ENCODE measurements around the gene SNRNP40.

DNA sequence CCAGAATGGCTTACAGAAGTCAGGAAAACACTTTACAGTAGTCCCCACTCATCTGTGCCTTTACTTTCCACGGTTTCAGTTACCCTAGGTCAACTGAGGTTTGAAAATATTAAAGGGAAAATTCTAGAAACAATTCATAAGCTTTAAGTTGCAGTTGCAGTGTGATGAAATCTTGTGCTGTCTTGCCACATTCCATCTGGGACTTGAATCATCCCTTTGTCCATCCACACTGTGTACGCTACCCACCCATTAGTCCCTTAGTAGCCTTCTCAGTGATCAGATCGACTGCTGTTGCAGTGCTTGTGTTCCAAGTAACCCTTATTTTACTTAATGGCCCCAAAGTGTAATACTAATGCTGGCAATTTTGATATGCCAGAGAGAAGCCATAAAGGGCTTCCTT, 30.8 kb upstream of the SNRNP40 start:
- TF ChIP-seq, protein P1, sequence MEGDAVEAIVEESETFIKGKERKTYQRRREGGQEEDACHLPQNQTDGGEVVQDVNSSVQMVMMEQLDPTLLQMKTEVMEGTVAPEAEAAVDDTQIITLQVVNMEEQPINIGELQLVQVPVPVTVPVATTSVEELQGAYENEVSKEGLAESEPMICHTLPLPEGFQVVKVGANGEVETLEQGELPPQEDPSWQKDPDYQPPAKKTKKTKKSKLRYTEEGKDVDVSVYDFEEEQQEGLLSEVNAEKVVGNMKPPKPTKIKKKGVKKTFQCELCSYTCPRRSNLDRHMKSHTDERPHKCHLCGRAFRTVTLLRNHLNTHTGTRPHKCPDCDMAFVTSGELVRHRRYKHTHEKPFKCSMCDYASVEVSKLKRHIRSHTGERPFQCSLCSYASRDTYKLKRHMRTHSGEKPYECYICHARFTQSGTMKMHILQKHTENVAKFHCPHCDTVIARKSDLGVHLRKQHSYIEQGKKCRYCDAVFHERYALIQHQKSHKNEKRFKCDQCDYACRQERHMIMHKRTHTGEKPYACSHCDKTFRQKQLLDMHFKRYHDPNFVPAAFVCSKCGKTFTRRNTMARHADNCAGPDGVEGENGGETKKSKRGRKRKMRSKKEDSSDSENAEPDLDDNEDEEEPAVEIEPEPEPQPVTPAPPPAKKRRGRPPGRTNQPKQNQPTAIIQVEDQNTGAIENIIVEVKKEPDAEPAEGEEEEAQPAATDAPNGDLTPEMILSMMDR (conservative IDR thresholded peaks at IDR 0.05; ENCODE audit: low read length) = no peak
- no peak for TF ChIP-seq EZH2phosphoT487 (IDR thresholded peaks at IDR 0.05; ENCODE audit: borderline replicate concordance, low read depth, low read length)

Data from OCI-LY7 (cell line).